Chondrocyte (in vitro differentiated cells): ENCODE results near the gene SF3B6. TPM values are rescaled to one million over a fixed set of nuclear protein-coding genes. Genes with fewer than 3 reads are reported as not detected.

Experiments used
- DNase-seq: peaks from one replicate; pipeline ENCODE4 v3.0.0; 2021; ENCODE audit warnings: mixed read lengths, low spot score
- H3K27ac Mint-ChIP-seq: one replicate; pipeline ENCODE4 v1.8.0; 2021; ENCODE audit warnings: mild to moderate bottlenecking, moderate library complexity, mixed read lengths; ENCODE audit not compliant: unreplicated experiment
- H3K27me3 Mint-ChIP-seq: 2 replicates; pipeline ENCODE4 v1.8.0; 2021; ENCODE audit warnings: low read depth, mixed read lengths
- H3K36me3 Mint-ChIP-seq: 2 replicates; pipeline ENCODE4 v1.8.0; 2021; ENCODE audit warnings: low read depth, mixed read lengths
- H3K4me1 Mint-ChIP-seq: 2 replicates; pipeline ENCODE4 v1.8.0; 2021; ENCODE audit warnings: low read depth, mild to moderate bottlenecking, mixed read lengths
- H3K4me3 Mint-ChIP-seq: one replicate; pipeline ENCODE4 v1.8.0; 2021; ENCODE audit warnings: mild to moderate bottlenecking, moderate library complexity, mixed read lengths; ENCODE audit not compliant: unreplicated experiment
- H3K9me3 Mint-ChIP-seq: 2 replicates; pipeline ENCODE4 v1.8.0; 2021; ENCODE audit warnings: low read depth, mixed read lengths
- CTCF ChIP-seq: fragments of 200-600 bp; sonication (generic); IDR thresholded peaks from 2 replicates; pipeline ENCODE4 v1.5.0; 2021; ENCODE audit warnings: antibody characterized with exemption, mild to moderate bottlenecking, moderate library complexity
- total RNA-seq: library from RNA; stranded (reverse); gene quantifications from 3 replicates; pipeline ENCODE4 v1.2.1, GENCODE V29; 2021

Gene SF3B6
- total RNA-seq, 1 donor from 2014 or later = 72.0 TPM

GRCh38 chr2:24020244-24020643 lies 55.9 kb downstream of the SF3B6 start:
- no peak for TF ChIP-seq CTCF
- no peaks in the 10 kb centered on the region for H3K9me3 Mint-ChIP-seq
- no peak for DNase-seq
- H3K27ac Mint-ChIP-seq = no peak overlapping the region
- H3K4me3 Mint-ChIP-seq = no peak overlapping the region
- H3K27me3 Mint-ChIP-seq = no peaks in the 10 kb centered on the region
- peaks cover 11% of the 10 kb centered on the region for H3K4me1 Mint-ChIP-seq
- peaks cover 6% of the 10 kb centered on the region for H3K36me3 Mint-ChIP-seq

GRCh38 chr2:24019729-24020128 lies 56.4 kb downstream of the SF3B6 start:
- H3K27ac Mint-ChIP-seq = no peak overlapping the region
- TF ChIP-seq CTCF = no peak
- no peaks in the 10 kb centered on the region for H3K9me3 Mint-ChIP-seq
- peaks cover 11% of the 10 kb centered on the region for H3K4me1 Mint-ChIP-seq
- DNase-seq = no peak
- H3K36me3 Mint-ChIP-seq = peaks cover 6% of the 10 kb centered on the region
- no peak overlapping the region for H3K4me3 Mint-ChIP-seq
- H3K27me3 Mint-ChIP-seq = no peaks in the 10 kb centered on the region

- Mint-ChIP-seq H3K27me3 (no peaks in the 10 kb centered on the region), H3K9me3 (no peaks in the 10 kb centered on the region), H3K27ac (no peak overlapping the region), H3K4me3 (no peak overlapping the region), H3K4me1 (peaks cover 11% of the 10 kb centered on the region), H3K36me3 (peaks cover 6% of the 10 kb centered on the region)
- no peak for TF ChIP-seq CTCF
- DNase-seq = no peak
Observed at GRCh38 chr2:24018241-24018640, 57.9 kb downstream of the SF3B6 start.

- TF ChIP-seq CTCF = no peak
- H3K27me3 Mint-ChIP-seq = no peaks in the 10 kb centered on the region
- H3K4me3 Mint-ChIP-seq = no peak overlapping the region
- no peak overlapping the region for H3K27ac Mint-ChIP-seq
- DNase-seq = no peak
- H3K9me3 Mint-ChIP-seq = no peaks in the 10 kb centered on the region
- peaks cover 3% of the 10 kb centered on the region for H3K36me3 Mint-ChIP-seq
- peaks cover 11% of the 10 kb centered on the region for H3K4me1 Mint-ChIP-seq
Observed at GRCh38 chr2:24017711-24018110, 58.4 kb downstream of the SF3B6 start.

Other genes with a start within 250 kb of the SF3B6 start
- 15.8 to 20.9 TPM (median 15.9 TPM) in 3 replicates for gene ATAD2B, start 149.2 kb downstream of the SF3B6 start, total RNA-seq
- gene UBXN2A, start 135.9 kb downstream of the SF3B6 start, total RNA-seq = 15.8 to 19.0 TPM (median 18.1 TPM) in 3 replicates
- gene MFSD2B, start 66.2 kb downstream of the SF3B6 start, total RNA-seq = 0.51 TPM in 1 of 3 replicates, not detected in the others
- gene WDCP, start 28.9 kb downstream of the SF3B6 start, total RNA-seq = 10.6 to 12.6 TPM (median 12.5 TPM) in 3 replicates
- 10.4 to 18.2 TPM (median 16.2 TPM) in 3 replicates for gene FKBP1B, start 26.6 kb downstream of the SF3B6 start, total RNA-seq
- 48.6 to 56.7 TPM (median 51.7 TPM) in 3 replicates for gene TP53I3, start 8.5 kb upstream of the SF3B6 start, total RNA-seq
- gene PFN4, start 47.0 kb upstream of the SF3B6 start, total RNA-seq = 1.3 to 1.4 TPM (median 1.3 TPM) in 3 replicates
- gene FAM228B, start 47.1 kb upstream of the SF3B6 start, total RNA-seq = 15.8 to 21.5 TPM (median 19.0 TPM) in 3 replicates
- gene FAM228A, start 98.7 kb upstream of the SF3B6 start, total RNA-seq = 0.22 to 0.58 TPM (median 0.31 TPM) in 3 replicates